GM20000 (cell line): ENCODE data around the gene FGF16.

ENCODE experiments used
- DNase-seq: peaks from one replicate; pipeline ENCODE4 v3.0.0; 2012; ENCODE audit warnings: low spot score
- TF ChIP-seq, protein P1 (sequence below): IDR thresholded peaks from 2 replicates; pipeline ENCODE4 v1.5.1; 2012; ENCODE audit warnings: mild to moderate bottlenecking, control low read depth; ENCODE audit errors: extremely low read depth, missing control alignments

FGF16 gene

DNA sequence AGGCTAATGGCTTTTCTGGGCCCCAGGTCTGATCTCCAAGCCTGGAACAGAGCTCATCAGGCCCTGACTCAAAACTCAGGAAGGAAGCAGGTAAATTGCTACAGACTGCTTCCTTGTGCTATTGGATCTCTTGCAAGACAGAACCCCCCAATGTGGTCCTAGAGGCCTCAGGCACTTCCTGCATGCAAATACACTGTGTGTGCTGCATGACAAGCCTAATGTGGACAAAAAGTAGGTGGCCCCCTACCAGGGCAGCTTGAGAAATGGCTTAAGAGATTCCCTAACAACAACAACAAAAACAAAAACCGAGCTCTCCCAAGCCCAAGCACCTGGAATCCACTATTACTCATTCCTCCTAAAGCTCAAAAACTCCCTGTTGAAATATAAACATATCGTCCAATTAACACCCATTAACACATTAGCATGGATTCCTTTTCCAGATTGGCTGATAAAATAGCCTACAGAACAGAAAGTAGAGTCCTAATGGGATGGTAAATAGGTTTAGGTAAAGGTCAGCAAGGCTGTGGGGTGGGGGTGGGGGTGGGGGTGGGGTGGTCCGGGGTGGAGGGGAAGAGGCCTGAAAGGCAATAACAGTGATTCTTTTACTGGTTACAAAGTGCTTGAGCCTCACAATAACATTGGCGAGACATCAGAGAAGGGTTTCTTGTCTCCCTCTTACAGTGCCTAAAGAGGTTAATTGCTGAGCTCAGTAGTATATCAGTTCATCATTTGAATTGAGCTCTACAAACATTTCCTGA is 24.1 kb upstream of the FGF16 start:
- DNase-seq = no peak
- TF ChIP-seq, protein P1, sequence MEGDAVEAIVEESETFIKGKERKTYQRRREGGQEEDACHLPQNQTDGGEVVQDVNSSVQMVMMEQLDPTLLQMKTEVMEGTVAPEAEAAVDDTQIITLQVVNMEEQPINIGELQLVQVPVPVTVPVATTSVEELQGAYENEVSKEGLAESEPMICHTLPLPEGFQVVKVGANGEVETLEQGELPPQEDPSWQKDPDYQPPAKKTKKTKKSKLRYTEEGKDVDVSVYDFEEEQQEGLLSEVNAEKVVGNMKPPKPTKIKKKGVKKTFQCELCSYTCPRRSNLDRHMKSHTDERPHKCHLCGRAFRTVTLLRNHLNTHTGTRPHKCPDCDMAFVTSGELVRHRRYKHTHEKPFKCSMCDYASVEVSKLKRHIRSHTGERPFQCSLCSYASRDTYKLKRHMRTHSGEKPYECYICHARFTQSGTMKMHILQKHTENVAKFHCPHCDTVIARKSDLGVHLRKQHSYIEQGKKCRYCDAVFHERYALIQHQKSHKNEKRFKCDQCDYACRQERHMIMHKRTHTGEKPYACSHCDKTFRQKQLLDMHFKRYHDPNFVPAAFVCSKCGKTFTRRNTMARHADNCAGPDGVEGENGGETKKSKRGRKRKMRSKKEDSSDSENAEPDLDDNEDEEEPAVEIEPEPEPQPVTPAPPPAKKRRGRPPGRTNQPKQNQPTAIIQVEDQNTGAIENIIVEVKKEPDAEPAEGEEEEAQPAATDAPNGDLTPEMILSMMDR = no peak

DNA sequence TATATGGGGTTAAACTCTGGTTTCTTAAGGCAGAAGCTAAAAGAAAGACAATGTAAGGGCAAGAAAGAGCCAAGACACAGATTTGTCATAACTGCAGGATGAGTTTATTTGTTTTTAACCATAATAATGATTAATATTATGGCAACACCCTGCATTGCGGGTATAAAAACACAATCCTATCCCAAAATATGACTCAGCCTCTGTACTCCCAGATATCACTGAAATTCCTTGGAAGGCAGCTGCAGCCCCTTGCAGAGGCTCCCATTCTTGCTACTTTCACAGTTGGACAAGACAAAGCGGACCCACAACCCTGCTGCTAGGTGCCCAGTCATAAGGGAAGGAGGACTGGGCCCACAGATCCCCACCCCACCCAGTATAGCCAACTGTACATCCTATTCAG is 20.4 kb upstream of the FGF16 start:
- DNase-seq = no peak
- TF ChIP-seq, protein P1 = no peak

DNA sequence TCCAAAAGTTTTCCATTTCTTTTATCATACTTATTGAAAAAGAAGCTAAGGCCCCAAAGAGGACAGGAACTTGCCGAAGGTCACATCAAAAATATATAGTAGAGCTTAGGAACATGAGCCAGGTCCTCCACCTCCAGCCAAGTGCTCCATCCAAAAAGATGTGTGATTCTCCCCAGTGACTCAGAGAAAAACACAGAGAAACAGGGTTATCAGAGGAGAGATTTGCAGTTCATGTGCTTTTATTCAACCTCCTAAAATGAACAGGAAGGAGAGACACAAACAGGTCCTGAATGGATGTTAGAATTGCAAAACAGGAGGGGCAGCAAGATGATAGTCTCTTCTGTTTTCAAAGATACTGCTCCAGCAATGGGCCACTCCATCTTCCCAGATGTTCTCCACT is 19.6 kb upstream of the FGF16 start:
- TF ChIP-seq, protein P1 = no peak
- DNase-seq = no peak

DNA sequence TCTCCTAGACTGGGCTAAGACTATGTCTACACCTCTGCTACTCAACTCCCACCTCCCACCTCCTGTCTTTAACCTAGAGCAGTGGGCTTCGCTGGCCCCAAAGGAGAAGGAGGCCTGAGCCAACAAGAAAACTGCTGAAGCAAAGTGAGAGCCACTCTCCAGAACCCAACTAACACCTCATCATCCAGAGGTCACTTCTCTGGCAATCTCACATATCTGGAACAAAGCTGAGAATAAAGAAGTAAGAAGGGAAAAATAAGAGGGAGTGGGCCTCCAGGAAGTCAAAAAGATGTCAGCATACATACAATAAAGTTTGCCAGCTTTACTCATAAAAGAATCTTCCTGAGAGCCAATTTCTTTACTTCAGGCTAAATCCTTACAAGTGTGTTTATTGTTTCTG is 18.6 kb upstream of the FGF16 start:
- TF ChIP-seq, protein P1 = no peak
- DNase-seq = no peak

DNA sequence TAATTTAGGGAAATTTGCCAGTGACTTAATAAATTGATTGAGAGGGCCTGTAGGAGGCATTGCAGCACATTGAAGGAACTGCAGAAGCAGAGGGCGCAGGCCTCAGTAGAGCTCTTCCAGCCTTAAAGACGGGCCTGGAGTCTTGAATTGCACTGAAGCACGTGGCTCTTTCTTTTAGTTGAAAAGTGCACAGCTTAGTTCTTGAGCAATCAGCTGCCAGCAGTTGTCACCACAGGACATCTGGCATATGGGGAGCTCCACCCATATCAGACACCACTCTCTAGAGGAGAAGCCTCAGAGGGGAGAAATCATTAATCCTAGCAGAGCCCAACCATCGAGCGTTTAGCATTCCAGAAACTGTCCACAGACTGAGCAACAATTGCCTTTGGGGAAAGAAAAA is 16.0 kb upstream of the FGF16 start:
- DNase-seq = no peak
- TF ChIP-seq, protein P1 = no peak

DNA sequence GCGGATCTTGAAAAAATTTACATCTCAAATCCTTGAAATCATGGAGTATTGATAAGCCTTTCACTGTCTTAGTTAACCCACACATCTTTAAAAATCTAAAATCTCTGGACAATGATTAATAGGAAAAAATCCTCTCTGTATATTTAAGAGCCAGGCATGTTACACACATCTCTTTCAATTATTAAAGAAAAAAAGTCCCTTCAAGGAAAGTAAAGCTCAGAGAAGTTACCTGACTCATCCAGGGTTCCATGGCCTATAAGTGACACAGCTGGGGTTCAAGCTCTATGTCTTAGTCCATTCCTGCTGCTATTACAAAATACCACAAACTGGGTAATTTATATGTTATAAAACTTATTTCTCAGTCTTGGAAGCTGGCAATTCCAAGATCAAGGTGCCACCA is 14.2 kb upstream of the FGF16 start:
- TF ChIP-seq, protein P1 = no peak
- no peak for DNase-seq

- TF ChIP-seq, protein P1 = no peak
- no peak for DNase-seq
Observed at GRCh38 chrX:77434962-77435361, 12.2 kb upstream of the FGF16 start.
